ENCODE results near the gene LRRN2. TPM values are rescaled to one million over a fixed set of nuclear protein-coding genes. Genes with fewer than 3 reads are reported as not detected.
"Not testable (repeated sequence)": the region's sequence is repeated elsewhere in the genome, so short reads cannot be mapped to it uniquely, and the experiment has no call there.

Gene LRRN2
- total RNA-seq, 4 donors from 2014 or later: 2.0 to 8.6 (median 3.9) TPM

GRCh38 chr1:204571631-204572030, 113.9 kb downstream of the LRRN2 start:
- no peak overlapping the region for H3K4me3 ChIP-seq (replicated peaks in 1 of 3)
- no peak for DNase-seq
- H3K4me1 ChIP-seq: peaks cover 26 to 39% of the 10 kb centered on the region in 2 donors
- no peaks in the 10 kb centered on the region for H3K36me3 ChIP-seq
- H3K27ac ChIP-seq: peak overlapping the region in 1 of 3 donors; percentile 54
- intact Hi-C loops (cut with DNase I): loop anchor here (10.0 kb wide), 1 partner anchor 193 kb away; no protein-coding TSS in a partner anchor
- WGBS, 2 donors: 93% methylated on average over 4 of the region's 4 CpGs
- no peaks in the 10 kb centered on the region for H3K9me3 ChIP-seq
- TF ChIP-seq CTCF (IDR thresholded peaks at IDR 0.05) (no peak), POLR2A (IDR thresholded peaks at IDR 0.05) (no peak)
- H3K27me3 ChIP-seq: no peaks in the 10 kb centered on the region

- Histone ChIP-seq H3K9me3 (no peaks in the 10 kb centered on the region), H3K27me3 (no peaks in the 10 kb centered on the region), H3K27ac (no peak overlapping the region), H3K4me1 (peaks cover 31 to 44% of the 10 kb centered on the region in 2 donors), H3K36me3 (no peaks in the 10 kb centered on the region), H3K4me3 (replicated peaks in 1 of 3) (no peak overlapping the region)
- intact Hi-C loops (cut with DNase I): loop anchor here (10.0 kb wide), 1 partner anchor 194 kb away; no protein-coding TSS in a partner anchor
- 97 to 100% methylated on average over 2 of the region's 2 CpGs for WGBS, 2 donors
- TF ChIP-seq CTCF (IDR thresholded peaks at IDR 0.05) (no peak), POLR2A (IDR thresholded peaks at IDR 0.05) (no peak)
- DNase-seq: no peak
These were observed 114.4 kb downstream of the LRRN2 start for GRCh38 chr1:204571128-204571527.

GRCh38 chr1:204570021-204570420, 115.5 kb downstream of the LRRN2 start:
- H3K27me3 ChIP-seq; H3K36me3 ChIP-seq; H3K9me3 ChIP-seq; DNase-seq; H3K4me3 ChIP-seq (replicated peaks in 1 of 3): not testable (repeated sequence)
- intact Hi-C loops (cut with DNase I): loop anchor here (10.0 kb wide), 1 partner anchor 195 kb away; no protein-coding TSS in a partner anchor
- H3K4me1 ChIP-seq: peaks cover 42 to 54% of the 10 kb centered on the region in 2 donors
- H3K27ac ChIP-seq: peak overlapping the region in 1 of 3 donors; percentile 68
- WGBS, 2 donors: 63 to 77% methylated on average over 3 of the region's 3 CpGs

GRCh38 chr1:204569478-204569877, 116.1 kb downstream of the LRRN2 start:
- intact Hi-C loops (cut with DNase I): no loop called here
- Histone ChIP-seq H3K36me3 (no peaks in the 10 kb centered on the region), H3K27me3 (no peaks in the 10 kb centered on the region), H3K27ac (peak overlapping the region; percentile 14 to 68 (median 64)), H3K4me1 (peaks cover 46 to 54% of the 10 kb centered on the region in 2 donors), H3K4me3 (replicated peaks in 1 of 3) (no peak overlapping the region), H3K9me3 (no peaks in the 10 kb centered on the region)
- peak in 1 of 2 donors; percentile 49 for DNase-seq
- TF ChIP-seq CTCF (IDR thresholded peaks at IDR 0.05): no peak
- no peak for TF ChIP-seq POLR2A (IDR thresholded peaks at IDR 0.05)
- WGBS, 2 donors: 58 to 82% methylated on average over 4 to 5 of the region's 5 CpGs

GRCh38 chr1:204568576-204569315, 116.8 kb downstream of the LRRN2 start:
- TF ChIP-seq POLR2A (IDR thresholded peaks at IDR 0.05) (peak in 1 of 2 donors; percentile 29), CTCF (IDR thresholded peaks at IDR 0.05) (no peak)
- Histone ChIP-seq H3K27ac (peak overlapping the region; percentile 50 to 68 (median 64)), H3K9me3 (no peaks in the 10 kb centered on the region), H3K4me1 (peaks cover 42 to 50% of the 10 kb centered on the region in 2 donors), H3K27me3 (no peaks in the 10 kb centered on the region), H3K4me3 (replicated peaks in 1 of 3) (no peak overlapping the region), H3K36me3 (no peaks in the 10 kb centered on the region)
- peak in 1 of 2 donors; percentile 28 for DNase-seq
- intact Hi-C loops (cut with DNase I): no loop called here
- WGBS, 2 donors: 54 to 62% methylated on average over 8 to 9 of the region's 9 CpGs

Small RNA genes within 50 kb of the gene (small RNA-seq; reads per million reads assigned to genes)
- gene RF00601 (not detected), gene RNA5SP75 (not detected)

Other genes with a start within 250 kb of the LRRN2 start
- 10 to 100 TPM; 19.9 to 36.9 (median 27.2) TPM for gene PIK3C2B, start 190.9 kb downstream of the LRRN2 start, total RNA-seq
- gene MDM4, start 169.3 kb downstream of the LRRN2 start, total RNA-seq: 100 to 1,000 TPM in 2 of 4 donors, 10 to 100 TPM in 2; 72.3 to 177 (median 102) TPM
- 1 to 10 TPM; 3.6 to 9.4 (median 3.9) TPM for gene NFASC, start 185.1 kb upstream of the LRRN2 start, total RNA-seq